GM12864 (cell line): ENCODE measurements around the gene ANGPTL2.
A peak's percentile ranks its signal among the peaks of the same experiment; 100 is the strongest.

ENCODE experiments used
- DNase-seq: peaks from one replicate; pipeline ENCODE4 v3.0.0-alpha.2; 2011; ENCODE audit warnings: low read depth
- H3K4me3 ChIP-seq: 2 replicates; pipeline ENCODE4 v1.5.1; 2011; ENCODE audit warnings: mild to moderate bottlenecking, low read depth, low read length, control low read depth
- TF ChIP-seq, protein P1 (sequence below): IDR thresholded peaks from 2 replicates; pipeline ENCODE4 v1.5.1; 2011; ENCODE audit warnings: low read depth, mild to moderate bottlenecking, moderate library complexity, low read length, control low read depth, inconsistent platforms; ENCODE audit errors: missing control alignments

ANGPTL2 gene

DNA sequence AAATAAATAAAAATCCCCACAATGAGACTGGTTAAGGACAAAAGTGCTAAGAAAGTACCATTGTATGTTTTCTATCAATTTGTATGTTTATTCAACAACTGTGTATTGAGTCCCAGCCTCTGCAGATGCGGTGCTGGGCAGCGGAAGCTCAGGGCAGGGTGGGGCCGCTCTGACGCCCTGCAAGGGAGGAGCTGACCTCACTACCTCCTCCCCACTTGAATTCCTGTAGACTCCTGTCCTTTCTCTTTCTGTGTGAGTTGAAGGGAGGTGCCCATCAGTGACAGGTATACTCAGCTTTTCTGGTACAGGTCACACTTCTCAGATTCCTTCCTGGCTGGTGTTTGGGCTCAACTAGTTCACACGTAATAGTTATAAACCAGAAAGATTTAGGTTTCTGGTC lies 27.0 kb downstream of the ANGPTL2 start:
- no peak overlapping the region for H3K4me3 ChIP-seq
- TF ChIP-seq, protein P1, sequence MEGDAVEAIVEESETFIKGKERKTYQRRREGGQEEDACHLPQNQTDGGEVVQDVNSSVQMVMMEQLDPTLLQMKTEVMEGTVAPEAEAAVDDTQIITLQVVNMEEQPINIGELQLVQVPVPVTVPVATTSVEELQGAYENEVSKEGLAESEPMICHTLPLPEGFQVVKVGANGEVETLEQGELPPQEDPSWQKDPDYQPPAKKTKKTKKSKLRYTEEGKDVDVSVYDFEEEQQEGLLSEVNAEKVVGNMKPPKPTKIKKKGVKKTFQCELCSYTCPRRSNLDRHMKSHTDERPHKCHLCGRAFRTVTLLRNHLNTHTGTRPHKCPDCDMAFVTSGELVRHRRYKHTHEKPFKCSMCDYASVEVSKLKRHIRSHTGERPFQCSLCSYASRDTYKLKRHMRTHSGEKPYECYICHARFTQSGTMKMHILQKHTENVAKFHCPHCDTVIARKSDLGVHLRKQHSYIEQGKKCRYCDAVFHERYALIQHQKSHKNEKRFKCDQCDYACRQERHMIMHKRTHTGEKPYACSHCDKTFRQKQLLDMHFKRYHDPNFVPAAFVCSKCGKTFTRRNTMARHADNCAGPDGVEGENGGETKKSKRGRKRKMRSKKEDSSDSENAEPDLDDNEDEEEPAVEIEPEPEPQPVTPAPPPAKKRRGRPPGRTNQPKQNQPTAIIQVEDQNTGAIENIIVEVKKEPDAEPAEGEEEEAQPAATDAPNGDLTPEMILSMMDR: no peak
- DNase-seq: no peak

DNA sequence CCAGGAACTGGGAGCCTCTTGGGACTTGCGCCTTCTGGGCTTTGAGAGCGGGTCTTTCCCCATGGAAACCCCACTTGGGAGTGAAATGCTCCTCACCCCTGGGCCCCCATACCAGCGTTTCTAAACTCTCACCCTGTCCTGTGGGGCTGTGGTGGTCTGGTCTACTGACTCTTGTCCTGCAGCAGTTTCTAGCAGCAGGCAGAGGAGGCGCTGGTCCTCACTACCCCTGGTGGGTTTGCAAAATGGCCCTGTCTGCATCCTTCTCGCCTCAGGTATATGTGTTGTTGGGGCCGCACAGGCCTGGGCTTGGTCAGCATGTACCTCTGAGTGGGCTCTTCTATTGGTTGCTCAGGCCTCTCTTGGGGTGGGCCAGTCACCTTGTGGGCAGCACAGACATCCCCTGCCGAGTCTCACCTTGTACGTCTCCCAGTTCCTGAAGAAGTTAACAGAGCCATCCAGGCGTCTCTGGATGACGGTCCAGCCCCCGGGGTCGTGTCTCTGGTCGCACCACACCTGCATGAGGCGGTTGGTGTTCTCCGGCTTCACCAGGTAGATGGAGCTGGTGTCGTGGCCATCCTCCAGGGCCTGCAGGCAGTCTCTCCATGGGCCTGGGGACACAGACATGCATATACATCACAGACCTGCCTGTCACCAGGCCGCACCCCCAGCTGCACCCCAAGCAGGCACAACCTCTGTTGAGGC lies 29.0 kb downstream of the ANGPTL2 start:
- no peak overlapping the region for H3K4me3 ChIP-seq
- no peak for DNase-seq
- TF ChIP-seq, protein P1: peak; percentile 3

DNA sequence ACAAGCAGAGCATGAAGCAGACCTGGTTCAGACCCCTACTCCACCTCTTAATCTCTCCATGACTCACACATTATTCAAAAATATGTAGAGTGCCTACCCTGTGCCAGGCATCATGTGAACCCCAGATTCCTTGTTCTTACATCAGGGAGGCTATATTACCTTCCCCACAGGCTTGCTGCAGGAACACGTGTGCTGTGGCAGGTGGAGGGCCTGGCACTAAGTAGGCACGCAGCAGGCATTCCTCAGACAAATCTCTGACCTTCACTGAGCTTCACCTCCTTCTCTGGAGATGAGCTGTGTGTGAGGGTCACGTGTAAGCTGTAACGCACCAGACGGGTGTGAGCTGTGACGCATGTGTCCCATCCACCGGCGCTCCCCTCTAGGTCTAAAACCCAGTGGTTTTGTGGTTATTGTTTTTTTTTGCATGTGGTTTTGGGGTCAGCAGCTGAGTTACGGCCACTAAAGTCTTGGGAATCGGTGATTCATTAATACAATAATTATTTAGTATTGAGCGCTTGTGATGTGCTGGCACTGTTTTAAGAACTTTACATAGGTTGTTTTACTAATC lies 30.3 kb downstream of the ANGPTL2 start:
- TF ChIP-seq, protein P1: no peak
- DNase-seq: no peak
- no peak overlapping the region for H3K4me3 ChIP-seq

DNA sequence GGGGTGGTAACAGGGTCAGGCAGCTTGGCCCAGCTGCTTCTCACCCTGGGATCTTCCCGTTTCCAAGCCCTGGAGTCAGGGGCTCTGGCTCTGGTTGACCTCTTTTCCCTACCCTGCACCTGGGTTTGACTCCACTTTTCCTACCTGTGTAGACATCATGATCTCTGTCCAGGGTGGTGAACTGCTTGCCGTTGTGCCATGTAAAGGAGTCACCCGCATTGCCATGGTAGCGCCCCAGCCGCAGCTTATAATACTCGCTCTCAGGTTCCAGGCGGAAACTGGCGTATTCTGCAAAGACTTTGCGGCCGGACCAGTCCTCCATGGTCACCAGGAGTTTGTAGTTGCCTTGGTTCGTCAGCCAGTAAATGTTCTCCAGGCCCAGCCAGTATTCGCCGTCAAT lies 30.9 kb downstream of the ANGPTL2 start:
- TF ChIP-seq, protein P1: no peak
- no peak overlapping the region for H3K4me3 ChIP-seq
- no peak for DNase-seq

DNA sequence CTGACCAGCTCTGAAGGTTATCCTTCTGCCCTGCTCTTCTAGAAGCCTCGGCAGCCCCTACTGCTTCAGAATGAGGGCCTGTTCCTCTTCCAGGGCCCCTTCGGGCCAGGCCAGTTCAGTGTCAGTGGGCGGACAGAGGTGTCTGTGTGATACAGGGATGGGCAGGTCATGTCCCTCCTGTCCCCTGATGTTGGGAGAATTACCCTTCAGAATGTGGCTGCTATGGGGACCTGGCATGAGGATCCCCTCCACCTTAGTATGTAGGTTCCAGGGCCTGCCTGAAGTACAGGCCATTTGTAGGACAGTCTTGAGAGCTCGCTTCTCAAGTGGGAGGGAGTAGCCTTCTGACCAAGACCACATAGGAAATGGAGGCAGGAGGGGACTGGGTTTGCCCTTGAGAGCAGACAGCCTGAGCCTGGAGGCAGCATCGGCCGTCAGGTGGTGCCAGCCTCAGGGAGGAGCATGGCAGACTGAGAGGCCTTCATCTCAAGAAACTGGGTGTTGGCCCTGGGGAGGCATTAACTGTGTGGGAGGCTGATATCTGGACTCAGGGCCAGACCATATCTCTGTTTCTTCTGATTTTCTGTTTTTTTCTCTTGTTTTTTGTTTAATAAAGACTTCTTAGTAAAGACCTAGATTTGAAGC lies 32.0 kb downstream of the ANGPTL2 start:
- H3K4me3 ChIP-seq: no peak overlapping the region
- DNase-seq: no peak
- TF ChIP-seq, protein P1: no peak

DNA sequence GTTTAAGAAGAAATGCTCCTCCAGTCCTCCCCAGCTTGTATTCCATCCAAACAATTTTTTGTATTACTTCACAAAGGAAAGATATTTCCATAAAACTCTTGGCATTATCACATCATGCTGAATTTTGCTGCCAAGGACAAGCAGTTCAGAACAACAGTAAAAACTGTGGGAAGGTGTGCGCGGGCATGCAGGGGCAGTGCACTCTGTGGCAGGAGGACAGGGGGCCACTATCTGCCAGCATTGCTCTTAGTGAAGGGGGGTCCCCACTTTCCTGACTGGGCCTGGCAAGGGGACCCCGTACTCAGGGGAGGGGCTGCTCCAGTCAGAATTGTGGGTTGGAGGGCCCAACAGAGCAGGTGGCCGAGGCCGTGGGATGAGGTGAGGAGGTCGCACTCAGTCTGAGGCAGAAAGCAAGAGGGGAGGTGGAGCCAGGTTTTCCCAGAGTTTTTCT lies 32.8 kb downstream of the ANGPTL2 start:
- TF ChIP-seq, protein P1: no peak
- DNase-seq: no peak
- no peak overlapping the region for H3K4me3 ChIP-seq
